Keratinocyte (primary cell): ENCODE results near the gene PPP1R37.

Experiments used
- CTCF ChIP-seq, 3 experiments: IDR thresholded peaks in 1 of 3; conservative IDR thresholded peaks in 1 of 3; optimal IDR thresholded peaks in 1 of 3; 2 replicates in 2 of 3; 3 replicates in 1 of 3; pipeline versions ENCODE3 to v1.5.1; 2011; ENCODE audit warnings: low read length in 3 of 3, mild to moderate bottlenecking in 3 of 3, moderate library complexity in 2 of 3, control low read depth in 1 of 3, inconsistent platforms in 1 of 3; ENCODE audit not compliant: insufficient read depth in 2 of 3; ENCODE audit errors: extremely low read depth in 1 of 3
- EZH2 ChIP-seq: IDR thresholded peaks from one replicate; pipeline ENCODE4 v1.6.1; 2012; ENCODE audit warnings: inconsistent platforms, mild to moderate bottlenecking, low read length, moderate library complexity

- TF ChIP-seq CTCF (optimal IDR thresholded peaks at IDR 0.05 in 1 of 3, IDR thresholded peaks at IDR 0.05 in 1 of 3, conservative IDR thresholded peaks at IDR 0.05 in 1 of 3; ENCODE audit: extremely low read depth in 1 of 3, insufficient read depth in 2 of 3, low read length in 3 of 3), result no peak
- no peak for TF ChIP-seq EZH2
Observed at GRCh38 chr19:45135176-45135885, 42.4 kb downstream of the PPP1R37 start.
